Upper lobe of left lung (tissue), 6 donors: ENCODE data around the gene ALPG. TPM values are rescaled to one million over a fixed set of nuclear protein-coding genes. Genes with fewer than 3 reads are reported as not detected.
"Not testable (repeated sequence)": the region's sequence is repeated elsewhere in the genome, so short reads cannot be mapped to it uniquely, and the experiment has no call there.

Source experiments
- ATAC-seq, 2 donors: fragments of 200-7000 bp; cut with Tn5 transposase; one replicate each; pipeline ENCODE4 v1.9.1; 2022; ENCODE audit warnings: mild to moderate bottlenecking in 2 of 2, moderate library complexity in 2 of 2; ENCODE audit not compliant: low FRiP score in 2 of 2
- DNase-seq, 2 donors: peaks; one replicate each; pipeline ENCODE4 v3.0.0-alpha.2; 2019 to 2020
- H3K27ac ChIP-seq, 4 donors: fragments of 200-600 bp; sonication (generic); one replicate each; pipeline ENCODE4 v1.5.1; 2016 to 2019
- H3K27me3 ChIP-seq, 4 donors: fragments of 200-600 bp; sonication (generic); one replicate each; pipeline ENCODE4 v1.5.1; 2017 to 2019
- H3K36me3 ChIP-seq, 4 donors: fragments of 200-600 bp; sonication (generic); one replicate each; pipeline ENCODE4 v1.5.1; 2016 to 2019
- H3K4me1 ChIP-seq, 4 donors: fragments of 200-600 bp; sonication (generic); one replicate each; pipeline ENCODE4 v1.5.1; 2018 to 2019
- H3K4me3 ChIP-seq, 4 donors: fragments of 200-600 bp; sonication (generic); one replicate each; pipeline ENCODE4 v1.5.1; 2017 to 2019; ENCODE audit warnings: mild to moderate bottlenecking in 2 of 4, moderate library complexity in 1 of 4
- H3K9me3 ChIP-seq, 4 donors: fragments of 200-600 bp; sonication (generic); one replicate each; pipeline ENCODE4 v1.5.1; 2018 to 2019
- EP300 ChIP-seq, 4 donors: sonication (generic); formaldehyde crosslinking; IDR thresholded peaks; one replicate each; pipeline ENCODE4 v1.5.1; 2017; ENCODE audit warnings: antibody characterized with exemption in 4 of 4, control low read depth in 2 of 4
- POLR2A ChIP-seq, 4 donors: fragments of 450-650 bp; IDR thresholded peaks; one replicate each; pipeline ENCODE4 v1.5.1; 2016 to 2017; ENCODE audit warnings: antibody characterized with exemption in 4 of 4, mild to moderate bottlenecking in 2 of 4
- POLR2AphosphoS5 ChIP-seq, 2 donors: sonication (generic); formaldehyde crosslinking; IDR thresholded peaks; one replicate each; pipeline ENCODE4 v1.5.1; 2017; ENCODE audit warnings: antibody characterized with exemption in 2 of 2
- WGBS, 2 donors: methylation state at CpG; one replicate each; pipeline ENCODE4 v1.1.5; 2017 to 2018; 5-methylcytosine and 5-hydroxymethylcytosine counted together
- total RNA-seq, 6 donors: library from RNA; depleted of rRNA in 4 of 6; stranded (reverse); fragments of >200 nt in 4 of 6; gene quantifications; one replicate each; pipeline versions ENCODE4 v1.1.0 to v1.2.1, GENCODE V29; 2016 to 2021
- TF ChIP-seq, protein P1 (sequence below), 6 experiments: fragments of 450-650 bp in 4 of 6; fragments of 200-600 bp in 2 of 6; sonication (generic) in 2 of 6; IDR thresholded peaks; one replicate each; pipeline ENCODE4 v1.5.1; 2016 to 2019; ENCODE audit warnings: antibody characterized with exemption in 6 of 6
- donor health status: DM: no; HTN: no; CAD: no; lungs with moderate emphysema.
- donor health status: DM: no; HTN: yes; CAD: no; lungs with severe emphysema.

Gene ALPG
- total RNA-seq, 6 donors from 2014 or later = 0.91 to 2.3 (median 1.4) TPM; not detected in 2

DNA sequence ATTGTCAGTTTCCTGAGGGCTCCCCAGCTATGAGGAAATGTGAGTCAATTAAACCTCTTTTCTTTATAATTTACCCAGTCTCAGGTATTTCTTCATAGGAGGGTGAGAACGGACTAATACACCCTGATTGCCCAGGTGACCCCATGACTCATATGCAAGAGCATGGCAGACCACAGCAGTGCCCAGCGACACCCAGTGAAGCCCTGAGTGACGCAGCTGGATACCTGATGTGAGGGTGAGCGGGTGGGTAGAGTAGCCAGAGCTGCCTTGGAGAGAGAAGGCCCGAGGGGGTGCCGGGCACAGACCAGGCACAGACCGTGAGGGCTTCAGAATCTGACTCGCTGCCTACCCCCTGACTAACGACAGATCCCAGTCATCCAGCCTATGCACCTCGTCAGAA is 15.4 kb downstream of the ALPG start:
- DNase-seq = no peak
- 89 to 96% methylated on average over 10 of the region's 10 CpGs for WGBS, 2 donors

DNA sequence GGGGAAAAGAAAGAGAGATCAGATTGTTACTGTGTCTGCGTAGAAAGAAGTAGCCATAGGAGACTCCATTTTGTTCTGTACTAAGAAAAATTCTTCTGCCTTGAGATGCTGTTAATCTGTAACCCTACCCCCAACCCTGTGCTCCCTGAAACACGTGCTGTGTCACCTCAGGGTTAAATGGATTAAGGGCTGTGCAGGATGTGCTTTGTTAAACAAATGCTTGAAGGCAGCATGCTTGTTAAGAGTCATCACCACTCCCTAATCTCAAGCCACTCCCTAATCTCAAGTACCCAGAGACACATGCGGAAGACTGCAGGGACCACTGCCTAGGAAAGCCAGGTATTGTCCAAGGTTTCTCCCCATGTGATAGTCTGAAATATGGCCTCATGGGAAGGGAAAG is 16.4 kb downstream of the ALPG start:
- not testable (repeated sequence) for H3K36me3 ChIP-seq, H3K4me3 ChIP-seq, ATAC-seq, DNase-seq, H3K27ac ChIP-seq
- peaks cover 13 to 32% (median 28%) of the 10 kb centered on the region in 4 donors for H3K4me1 ChIP-seq
- H3K9me3 ChIP-seq = peaks cover 0 to 10% (median 0%) of the 10 kb centered on the region in 4 donors
- WGBS, 2 donors = 50 to 64% methylated on average over 1 to 3 of the region's 3 CpGs
- H3K27me3 ChIP-seq = peaks cover 0 to 33% (median 14%) of the 10 kb centered on the region in 4 donors

More for the DNA sequence above, 15.4 kb downstream of the ALPG start:
- peaks cover 0 to 10% (median 0%) of the 10 kb centered on the region in 4 donors for H3K9me3 ChIP-seq
- H3K4me1 ChIP-seq = peaks cover 13 to 32% (median 28%) of the 10 kb centered on the region in 4 donors
- H3K27me3 ChIP-seq = peaks cover 0 to 33% (median 14%) of the 10 kb centered on the region in 4 donors
- TF ChIP-seq, protein P1, sequence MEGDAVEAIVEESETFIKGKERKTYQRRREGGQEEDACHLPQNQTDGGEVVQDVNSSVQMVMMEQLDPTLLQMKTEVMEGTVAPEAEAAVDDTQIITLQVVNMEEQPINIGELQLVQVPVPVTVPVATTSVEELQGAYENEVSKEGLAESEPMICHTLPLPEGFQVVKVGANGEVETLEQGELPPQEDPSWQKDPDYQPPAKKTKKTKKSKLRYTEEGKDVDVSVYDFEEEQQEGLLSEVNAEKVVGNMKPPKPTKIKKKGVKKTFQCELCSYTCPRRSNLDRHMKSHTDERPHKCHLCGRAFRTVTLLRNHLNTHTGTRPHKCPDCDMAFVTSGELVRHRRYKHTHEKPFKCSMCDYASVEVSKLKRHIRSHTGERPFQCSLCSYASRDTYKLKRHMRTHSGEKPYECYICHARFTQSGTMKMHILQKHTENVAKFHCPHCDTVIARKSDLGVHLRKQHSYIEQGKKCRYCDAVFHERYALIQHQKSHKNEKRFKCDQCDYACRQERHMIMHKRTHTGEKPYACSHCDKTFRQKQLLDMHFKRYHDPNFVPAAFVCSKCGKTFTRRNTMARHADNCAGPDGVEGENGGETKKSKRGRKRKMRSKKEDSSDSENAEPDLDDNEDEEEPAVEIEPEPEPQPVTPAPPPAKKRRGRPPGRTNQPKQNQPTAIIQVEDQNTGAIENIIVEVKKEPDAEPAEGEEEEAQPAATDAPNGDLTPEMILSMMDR (IDR thresholded peaks at IDR 0.05) = no peak
- no peak for TF ChIP-seq POLR2A (IDR thresholded peaks at IDR 0.05)
- ATAC-seq = no peak
- no peaks in the 10 kb centered on the region for H3K36me3 ChIP-seq
- no peak overlapping the region for H3K4me3 ChIP-seq
- H3K27ac ChIP-seq = no peak overlapping the region

DNA sequence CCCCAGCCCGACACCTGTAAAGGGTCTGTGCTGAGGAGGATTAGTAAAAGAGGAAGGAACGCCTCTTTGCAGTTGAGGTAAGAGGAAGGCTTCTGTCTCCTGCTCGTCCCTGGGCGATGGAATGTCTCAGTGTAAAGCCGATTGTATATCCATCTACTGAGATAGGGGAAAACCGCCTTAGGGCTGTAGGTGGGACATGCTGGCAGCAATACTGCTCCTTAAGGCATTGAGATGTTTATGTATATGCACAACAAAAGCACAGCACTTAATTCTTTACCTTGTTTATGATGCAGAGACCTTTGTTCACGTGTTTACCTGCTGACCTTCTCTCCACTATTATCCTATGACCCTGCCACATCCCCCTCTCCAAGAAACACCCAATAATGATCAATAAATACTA is 16.8 kb downstream of the ALPG start:
- not testable (repeated sequence) for H3K27ac ChIP-seq, ATAC-seq, H3K4me3 ChIP-seq, DNase-seq, H3K36me3 ChIP-seq
- peaks cover 13 to 28% (median 27%) of the 10 kb centered on the region in 4 donors for H3K4me1 ChIP-seq
- 49 to 56% methylated on average over 7 of the region's 7 CpGs for WGBS, 2 donors
- peaks cover 0 to 29% (median 14%) of the 10 kb centered on the region in 4 donors for H3K27me3 ChIP-seq
- peaks cover 0 to 10% (median 0%) of the 10 kb centered on the region in 4 donors for H3K9me3 ChIP-seq

DNA sequence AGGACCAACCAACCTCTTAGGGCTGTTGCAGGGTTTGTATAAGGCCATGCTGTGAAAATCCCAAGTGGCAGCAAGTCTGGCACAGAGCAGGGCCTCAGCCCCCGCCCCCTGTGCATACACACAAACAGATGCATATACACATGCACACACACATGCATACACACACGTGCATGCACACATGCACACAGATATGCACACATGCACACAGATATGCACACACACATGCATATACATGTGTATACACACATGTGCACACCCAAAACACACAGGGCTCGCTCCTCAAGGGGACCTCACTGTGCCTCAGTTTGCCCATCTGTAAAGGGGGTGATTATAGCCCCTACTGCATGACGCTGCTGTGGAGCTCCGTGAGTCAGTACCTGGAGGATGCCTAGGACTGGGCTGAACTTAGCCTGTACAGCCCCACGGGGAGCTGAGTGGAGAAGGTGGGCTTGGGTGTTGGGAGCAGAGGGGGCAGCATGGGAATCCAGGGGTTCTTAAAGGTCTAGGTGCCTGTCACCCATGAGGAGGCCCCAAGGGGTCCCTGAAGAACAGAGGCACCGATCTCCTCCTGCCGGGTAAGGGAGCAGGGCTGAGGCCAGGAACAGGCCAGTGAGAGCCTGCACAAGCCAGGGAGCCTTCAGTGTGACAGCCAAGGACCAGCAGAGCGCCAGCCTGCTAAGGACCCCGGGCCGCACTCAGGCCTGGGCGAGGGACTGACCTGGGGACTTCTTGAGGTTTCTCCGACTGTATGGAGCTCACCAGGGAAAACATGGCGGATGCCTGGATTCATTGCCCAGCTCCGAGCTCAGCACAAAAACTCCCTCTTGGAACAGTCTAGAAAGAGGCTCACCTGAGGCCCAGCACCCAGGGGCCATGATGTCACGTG is 25.3 kb downstream of the ALPG start:
- ATAC-seq (no peak), DNase-seq (peak; percentile 8 to 66)
- no peak for TF ChIP-seq POLR2A (IDR thresholded peaks at IDR 0.05)
- TF ChIP-seq POLR2AphosphoS5 (IDR thresholded peaks at IDR 0.05) = no peak
- TF ChIP-seq, protein P1 (IDR thresholded peaks at IDR 0.05) = no peak
- TF ChIP-seq EP300 (IDR thresholded peaks at IDR 0.05) = no peak
- Histone ChIP-seq H3K4me3 (no peak overlapping the region), H3K4me1 (no peaks in the 10 kb centered on the region), H3K9me3 (no peaks in the 10 kb centered on the region), H3K27ac (no peak overlapping the region), H3K27me3 (no peaks in the 10 kb centered on the region), H3K36me3 (no peaks in the 10 kb centered on the region)
- WGBS, 2 donors = 89 to 90% methylated on average over 14 to 16 of the region's 16 CpGs

DNA sequence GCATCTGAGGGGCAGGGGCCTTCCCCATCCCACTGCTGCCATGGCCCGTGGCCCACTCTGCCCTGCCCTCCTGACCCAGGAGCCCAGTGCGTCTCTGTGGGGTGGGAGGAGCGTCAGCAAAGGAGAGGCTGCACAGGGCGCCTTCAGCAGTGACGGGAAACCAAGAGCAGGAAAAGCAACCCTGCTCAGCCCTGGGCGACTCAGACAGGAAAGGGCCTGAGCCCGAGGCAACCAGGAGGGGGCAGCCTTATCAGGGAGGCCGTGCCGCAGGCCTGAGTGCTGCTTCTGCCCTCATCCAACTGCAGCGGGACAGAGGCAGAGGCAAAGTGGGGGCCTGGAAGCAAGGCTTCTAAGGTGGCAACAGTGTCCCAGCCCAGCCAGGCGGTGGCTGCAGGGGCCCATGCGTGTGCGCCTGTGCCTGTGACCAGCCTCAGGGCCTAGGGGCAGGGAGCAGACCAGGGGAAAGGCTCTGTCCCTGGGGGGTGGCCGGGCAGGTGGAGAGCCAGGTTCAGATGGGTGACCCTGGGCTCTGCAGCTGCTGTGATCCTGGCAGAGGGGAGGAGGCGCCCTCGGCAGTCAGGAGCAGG is 26.0 kb downstream of the ALPG start:
- Histone ChIP-seq H3K4me1 (no peaks in the 10 kb centered on the region), H3K4me3 (no peak overlapping the region), H3K27me3 (no peaks in the 10 kb centered on the region), H3K9me3 (no peaks in the 10 kb centered on the region), H3K27ac (no peak overlapping the region), H3K36me3 (no peaks in the 10 kb centered on the region)
- DNase-seq = peak; percentile 12 to 67
- TF ChIP-seq EP300 (IDR thresholded peaks at IDR 0.05) (no peak), POLR2A (IDR thresholded peaks at IDR 0.05) (no peak), POLR2AphosphoS5 (IDR thresholded peaks at IDR 0.05) (no peak)
- TF ChIP-seq, protein P1 (IDR thresholded peaks at IDR 0.05) = no peak
- 66 to 67% methylated on average over 9 to 10 of the region's 16 CpGs for WGBS, 2 donors
- peak in 1 of 2 donors; percentile 31 for ATAC-seq

DNA sequence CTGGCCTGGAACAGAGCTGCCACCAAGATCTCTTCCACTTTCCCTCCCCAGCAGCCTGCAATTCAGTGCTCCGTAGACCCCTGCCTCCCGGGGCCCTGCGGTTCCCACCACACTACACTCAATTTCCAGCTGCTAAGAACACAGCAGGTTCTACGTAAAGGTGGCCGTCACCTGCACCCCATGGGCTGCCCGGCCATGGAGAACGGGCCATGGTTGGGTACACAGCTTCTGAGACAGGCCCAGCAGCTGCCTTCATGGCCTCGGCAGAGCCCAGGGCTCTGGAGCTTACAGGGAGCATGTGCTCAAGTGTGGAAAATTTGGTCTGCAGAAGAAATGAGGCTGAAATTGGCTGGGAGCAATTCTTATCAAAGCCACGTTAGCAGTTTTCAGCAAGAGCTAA is 27.0 kb downstream of the ALPG start:
- DNase-seq = peak in 1 of 2 donors; percentile 3

More for the DNA sequence above, 27.0 kb downstream of the ALPG start:
- not testable (repeated sequence) for H3K4me3 ChIP-seq, H3K9me3 ChIP-seq, H3K36me3 ChIP-seq, ATAC-seq, H3K27ac ChIP-seq, H3K4me1 ChIP-seq, H3K27me3 ChIP-seq
- 90 to 91% methylated on average over 4 to 9 of the region's 9 CpGs for WGBS, 2 donors
